OCI-LY7 (cell line): ENCODE results near the gene NAP1L4. TPM values are rescaled to one million over a fixed set of nuclear protein-coding genes. Genes with fewer than 3 reads are reported as not detected.

ENCODE experiments used
- BruUV-seq: library from RNA; stranded (reverse); fragments of 400-500 nt; replicated peaks from 2 replicates; lab custom pipeline; 2021; lab: Mats Ljungman, UMichigan
- CTCF ChIA-PET: fragments of 300-600 bp; sonication (Branson Sonifier 250); formaldehyde crosslinking; loops from one replicate; lab custom pipeline; 2022; ENCODE audit warnings: antibody characterized with exemption; ENCODE audit not compliant: unreplicated experiment; lab: Charles Lee
- POLR2A ChIA-PET: fragments of 300-600 bp; sonication (Branson Sonifier 250); formaldehyde crosslinking; loops from one replicate; lab custom pipeline; 2022; ENCODE audit warnings: antibody characterized with exemption; lab: Charles Lee
- DNase-seq: peaks from one replicate; pipeline ENCODE4 v3.0.0-alpha.2; 2015; ENCODE audit warnings: low spot score
- H2AFZ ChIP-seq: fragments of 200-600 bp; sonication (generic), shearing (Covaris generic); 2 replicates; pipeline ENCODE4 v1.6.1; 2014; ENCODE audit warnings: mild to moderate bottlenecking, antibody characterized with exemption, low read length, moderate library complexity
- H3K27ac ChIP-seq: fragments of 200-600 bp; sonication (generic); 2 replicates; pipeline ENCODE4 v1.5.1; 2014; ENCODE audit warnings: mixed run types, low read depth, mild to moderate bottlenecking, moderate library complexity, low read length, inconsistent platforms; ENCODE audit not compliant: poor library complexity, severe bottlenecking
- H3K36me3 ChIP-seq: fragments of 200-600 bp; sonication (generic); 2 replicates; pipeline ENCODE4 v1.6.1; 2014; ENCODE audit warnings: mild to moderate bottlenecking, antibody characterized with exemption, low read length, moderate library complexity, mixed read lengths; ENCODE audit not compliant: insufficient read depth
- H3K4me1 ChIP-seq: fragments of 200-600 bp; sonication (generic); 2 replicates; pipeline ENCODE4 v1.5.1; 2014; ENCODE audit warnings: mild to moderate bottlenecking, low read length; ENCODE audit not compliant: insufficient read depth, poor library complexity, severe bottlenecking
- H3K4me2 ChIP-seq: fragments of 200-600 bp; sonication (generic); 2 replicates; pipeline ENCODE4 v1.6.1; 2014; ENCODE audit warnings: mild to moderate bottlenecking, low read length
- H3K4me3 ChIP-seq: fragments of 200-600 bp; sonication (generic); 2 replicates; pipeline ENCODE4 v1.5.1; 2014; ENCODE audit warnings: mild to moderate bottlenecking, low read depth, low read length; ENCODE audit not compliant: poor library complexity, severe bottlenecking
- H3K79me2 ChIP-seq: fragments of 200-600 bp; sonication (generic); 2 replicates; pipeline ENCODE4 v1.6.1; 2016; ENCODE audit warnings: low read depth, mild to moderate bottlenecking, low read length, moderate library complexity, mixed read lengths; ENCODE audit not compliant: insufficient read depth
- H3K9me2 ChIP-seq: fragments of 200-600 bp; sonication (generic); 2 replicates; pipeline ENCODE4 v1.6.1; 2016; ENCODE audit warnings: mild to moderate bottlenecking, low read length, mixed read lengths; ENCODE audit not compliant: insufficient read depth
- H3K9me3 ChIP-seq: fragments of 200-600 bp; sonication (generic); 2 replicates; pipeline ENCODE4 v1.6.1; 2014; ENCODE audit warnings: mild to moderate bottlenecking, mixed run types, low read length, mixed read lengths
- H4K20me1 ChIP-seq: fragments of 200-600 bp; sonication (generic); 2 replicates; pipeline ENCODE4 v1.6.1; 2014; ENCODE audit warnings: mild to moderate bottlenecking, antibody characterized with exemption, low read length, moderate library complexity, mixed read lengths; ENCODE audit not compliant: insufficient read depth
- CTCF ChIP-seq: fragments of 200-600 bp; sonication (generic); conservative IDR thresholded peaks from 2 replicates; pipeline ENCODE4 v1.5.1; 2014; ENCODE audit warnings: mild to moderate bottlenecking, antibody characterized with exemption, low read length, moderate library complexity, mixed read lengths
- EZH2phosphoT487 ChIP-seq: fragments of 200-600 bp; sonication (generic); IDR thresholded peaks from 2 replicates; pipeline ENCODE4 v1.6.1; 2018; ENCODE audit warnings: low read depth, borderline replicate concordance, mild to moderate bottlenecking, mixed run types, antibody characterized with exemption, low read length, moderate library complexity, mixed read lengths
- intact Hi-C: fragments of 100-400 bp; cut with micrococcal nuclease; formaldehyde crosslinking; loops from one replicate; pipeline ENCODE4 v1.10.0; 2022; ENCODE audit not compliant: unreplicated experiment
- total RNA-seq, 2 experiments: library from RNA; depleted of rRNA in 1 of 2; stranded (reverse); fragments of >200 nt in 1 of 2; shearing (Covaris generic) in 1 of 2; gene quantifications; 2 replicates each; pipeline ENCODE4 v1.2.3, GENCODE V29; 2014 to 2022

Gene NAP1L4
- total RNA-seq, 2 experiments from 2014 or later = 152 to 183 TPM

DNA sequence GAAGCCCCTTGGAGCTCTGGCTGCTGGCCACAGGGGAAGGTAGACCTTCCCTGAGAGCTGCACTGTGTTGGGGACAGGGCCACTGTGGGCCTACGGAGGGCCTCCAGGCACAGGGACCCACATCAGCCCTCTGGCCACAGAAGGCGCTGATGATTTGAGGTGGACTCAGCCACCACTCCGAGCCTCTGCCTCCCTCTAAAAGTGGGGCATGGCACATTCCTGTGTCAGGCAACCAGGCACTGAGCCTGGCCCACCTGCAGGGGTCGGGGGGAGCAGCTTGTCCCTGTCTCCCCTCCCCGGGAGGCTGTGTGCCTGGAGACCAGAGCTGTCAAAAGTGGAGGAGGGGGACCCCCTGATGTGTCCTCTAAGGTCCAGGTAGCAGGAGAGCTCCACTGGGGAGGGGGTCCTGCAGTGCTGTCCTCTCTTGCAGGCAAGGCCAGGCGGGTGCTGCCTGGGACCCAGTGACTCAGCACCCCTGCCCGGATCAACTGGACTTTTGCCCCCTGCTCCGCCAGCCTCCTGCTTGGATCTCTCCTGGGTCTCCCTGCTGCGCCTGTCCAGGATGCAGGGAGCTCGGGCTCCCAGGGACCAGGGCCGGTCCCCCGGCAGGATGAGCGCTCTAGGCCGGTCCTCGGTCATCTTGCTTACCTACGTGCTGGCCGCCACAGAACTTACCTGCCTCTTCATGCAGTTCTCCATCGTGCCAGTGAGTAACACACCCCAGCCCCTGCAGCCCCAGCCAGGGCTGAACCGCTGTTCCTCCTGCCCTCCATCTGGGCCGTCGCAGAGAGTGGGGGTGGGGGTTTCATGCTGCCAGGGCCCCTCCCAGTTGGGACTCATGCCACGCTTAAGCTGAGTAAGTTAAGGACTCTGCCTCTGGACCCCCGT is 89.1 kb downstream of the NAP1L4 start:
- CTCF ChIA-PET = interaction anchor here (0.5 kb wide), 1 partner anchor 10 kb away, joined by 3 read pairs; no protein-coding TSS in a partner anchor
- Histone ChIP-seq H3K4me2 (peak overlapping the region; percentile 86), H3K4me3 (peak overlapping the region; percentile 75), H3K36me3 (no peaks in the 10 kb centered on the region), H3K4me1 (peaks cover 5% of the 10 kb centered on the region), H3K9me3 (no peaks in the 10 kb centered on the region), H3K27ac (no peak overlapping the region), H2AFZ (peak overlapping the region; percentile 66; the same call in 1 of the 2 replicates), H3K79me2 (no peaks in the 10 kb centered on the region), H4K20me1 (no peaks in the 10 kb centered on the region), H3K9me2 (no peaks in the 10 kb centered on the region)
- POLR2A ChIA-PET = interaction anchor here (1.0 kb wide), 1 partner anchor 15 kb away, joined by 8 read pairs; no protein-coding TSS in a partner anchor
- no TSS peak for BruUV-seq
- no peak for DNase-seq
- TF ChIP-seq EZH2phosphoT487 (no peak), CTCF (no peak)
- intact Hi-C loops = no loop called here

- no peaks in the 10 kb centered on the region for H3K9me2 ChIP-seq
- H3K27ac ChIP-seq = no peak overlapping the region
- peak; percentile 98 for DNase-seq
- H3K4me1 ChIP-seq = peaks cover 5% of the 10 kb centered on the region
- H2AFZ ChIP-seq = peak overlapping the region; percentile 77
- H3K4me2 ChIP-seq = peak overlapping the region; percentile 86
- no peaks in the 10 kb centered on the region for H3K36me3 ChIP-seq
- H4K20me1 ChIP-seq = no peaks in the 10 kb centered on the region
- H3K79me2 ChIP-seq = no peaks in the 10 kb centered on the region
- intact Hi-C loops = no loop called here
- no peak for TF ChIP-seq EZH2phosphoT487
- no peak for TF ChIP-seq CTCF
- POLR2A ChIA-PET = interaction anchor here (0.9 to 1.0 kb wide), 2 partner anchors 14 to 355 kb away, joined by 3 to 8 read pairs; no protein-coding TSS in a partner anchor
- CTCF ChIA-PET = interaction anchor here (0.5 to 0.6 kb wide), 3 partner anchors 9 to 481 kb away, joined by 3 to 7 read pairs (median 5); no protein-coding TSS in a partner anchor
- peak overlapping the region; percentile 75 for H3K4me3 ChIP-seq
- no TSS peak for BruUV-seq
- no peaks in the 10 kb centered on the region for H3K9me3 ChIP-seq
These were observed 90.0 kb downstream of the NAP1L4 start for GRCh38 chr11:2901854-2902783.
